ENCODE data around the gene PBX1.

- TF ChIP-seq CTCF (IDR thresholded peaks at IDR 0.05) (no peak), EP300 (IDR thresholded peaks at IDR 0.05) (no peak), POLR2AphosphoS5 (IDR thresholded peaks at IDR 0.05) (no peak)
Observed at GRCh38 chr1:164767752-164768402, 208.9 kb downstream of the PBX1 start.
